MM.1S (cell line): ENCODE data around the gene POU4F3.

Source experiments
- DNase-seq: peaks from one replicate; pipeline ENCODE4 v3.0.0-alpha.2; 2015
- H2AFZ ChIP-seq: fragments of 300-600 bp; sonication (generic); 2 replicates; pipeline ENCODE4 v1.6.0; 2016; ENCODE audit warnings: antibody characterized with exemption, low read length
- H3F3A ChIP-seq: fragments of 300-600 bp; sonication (generic); 2 replicates; pipeline ENCODE4 v1.6.1; 2016; ENCODE audit warnings: mild to moderate bottlenecking, antibody characterized with exemption, low read length, moderate library complexity, mixed read lengths; ENCODE audit not compliant: insufficient read depth
- H3K27ac ChIP-seq: fragments of 300-600 bp; sonication (generic); 2 replicates; pipeline ENCODE4 v1.5.1; 2016; ENCODE audit warnings: mild to moderate bottlenecking, low read length
- H3K27me3 ChIP-seq: fragments of 300-600 bp; sonication (generic); replicated peaks from 2 replicates; pipeline ENCODE4 v1.6.0; 2016; ENCODE audit warnings: low read length; ENCODE audit not compliant: insufficient read depth
- H3K36me3 ChIP-seq: fragments of 300-600 bp; sonication (generic); replicated peaks from 2 replicates; pipeline ENCODE4 v1.6.1; 2016; ENCODE audit warnings: mild to moderate bottlenecking, low read length, mixed read lengths; ENCODE audit not compliant: insufficient read depth
- H3K4me1 ChIP-seq: fragments of 300-600 bp; sonication (generic); 2 replicates; pipeline ENCODE4 v1.6.1; 2016; ENCODE audit warnings: low read length, mixed read lengths
- H3K4me2 ChIP-seq: fragments of 300-600 bp; sonication (generic); 2 replicates; pipeline ENCODE4 v1.6.0; 2016; ENCODE audit warnings: low read depth, low read length
- H3K4me3 ChIP-seq: fragments of 300-600 bp; sonication (generic); 2 replicates; pipeline ENCODE4 v1.5.1; 2016; ENCODE audit warnings: low read length, mixed read lengths
- H3K79me2 ChIP-seq: fragments of 300-600 bp; sonication (generic); 2 replicates; pipeline ENCODE4 v1.6.1; 2016; ENCODE audit warnings: mixed run types, low read length, mixed read lengths
- H3K9ac ChIP-seq: fragments of 300-600 bp; sonication (generic); 2 replicates; pipeline ENCODE4 v1.6.1; 2016; ENCODE audit warnings: low read length, mixed read lengths
- H3K9me2 ChIP-seq: fragments of 300-600 bp; sonication (generic); replicated peaks from 2 replicates; pipeline ENCODE4 v1.6.1; 2016; ENCODE audit warnings: mild to moderate bottlenecking, low read length, mixed read lengths; ENCODE audit not compliant: insufficient read depth
- H3K9me3 ChIP-seq: fragments of 300-600 bp; sonication (generic); replicated peaks from 2 replicates; pipeline ENCODE4 v1.6.1; 2016; ENCODE audit warnings: mild to moderate bottlenecking, low read length, mixed read lengths; ENCODE audit not compliant: insufficient read depth
- H4K20me1 ChIP-seq: fragments of 300-600 bp; sonication (generic); 2 replicates; pipeline ENCODE4 v1.6.1; 2016; ENCODE audit warnings: mild to moderate bottlenecking, low read length, moderate library complexity, mixed read lengths; ENCODE audit not compliant: insufficient read depth
- CTCF ChIP-seq: fragments of 300-600 bp; sonication (generic); IDR thresholded peaks from 2 replicates; pipeline ENCODE4 v1.5.1; 2016; ENCODE audit warnings: antibody characterized with exemption, low read length, mixed read lengths
- EZH2 ChIP-seq: fragments of 300-600 bp; sonication (generic); optimal IDR thresholded peaks from 2 replicates; pipeline ENCODE3; 2017; ENCODE audit warnings: low read depth, mild to moderate bottlenecking, antibody characterized with exemption, low read length, mixed read lengths
- EZH2phosphoT487 ChIP-seq: fragments of 300-600 bp; sonication (generic); IDR thresholded peaks from 2 replicates; pipeline ENCODE4 v1.6.1; 2018; ENCODE audit warnings: antibody characterized with exemption, low read length

Gene POU4F3

GRCh38 chr5:146306838-146307237 lies 31.8 kb upstream of the POU4F3 start:
- Histone ChIP-seq H3K27me3 (no peaks in the 10 kb centered on the region), H3K9me2 (no peaks in the 10 kb centered on the region), H3K36me3 (no peaks in the 10 kb centered on the region), H4K20me1 (no peaks in the 10 kb centered on the region), H3K9me3 (no peaks in the 10 kb centered on the region), H3K4me2 (no peak overlapping the region), H3K4me1 (no peaks in the 10 kb centered on the region), H3F3A (no peaks in the 10 kb centered on the region), H3K79me2 (no peaks in the 10 kb centered on the region), H3K9ac (no peak overlapping the region), H2AFZ (no peak overlapping the region), H3K4me3 (no peak overlapping the region), H3K27ac (no peak overlapping the region)
- no peak for DNase-seq
- TF ChIP-seq EZH2phosphoT487, result no peak
- TF ChIP-seq CTCF, result no peak
- TF ChIP-seq EZH2, result no peak

DNA sequence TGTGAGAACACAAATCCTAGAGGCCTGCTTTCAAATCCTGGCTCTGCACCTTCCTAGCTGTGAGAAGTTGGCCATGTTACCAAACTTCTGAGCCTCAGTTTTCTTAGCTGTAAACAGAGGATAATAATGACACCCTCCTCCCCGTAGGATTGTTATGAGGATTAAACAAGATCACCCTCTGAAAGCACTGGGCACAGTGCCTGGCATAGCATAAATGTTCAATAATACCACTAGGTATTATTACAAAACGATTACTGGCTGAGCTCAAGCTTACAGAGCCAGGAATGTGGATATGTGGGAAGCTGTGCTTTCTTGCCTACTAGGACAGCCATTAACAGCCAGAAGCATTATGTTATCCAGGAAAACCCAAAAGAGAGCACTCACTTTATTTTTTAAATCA lies 30.8 kb upstream of the POU4F3 start:
- Histone ChIP-seq H3K27ac (no peak overlapping the region), H3K4me2 (no peak overlapping the region), H3K36me3 (no peaks in the 10 kb centered on the region), H2AFZ (no peak overlapping the region), H3K4me3 (no peak overlapping the region), H3K9ac (no peak overlapping the region), H3K9me3 (no peaks in the 10 kb centered on the region), H3K9me2 (no peaks in the 10 kb centered on the region), H4K20me1 (no peaks in the 10 kb centered on the region), H3K4me1 (no peaks in the 10 kb centered on the region), H3K79me2 (no peaks in the 10 kb centered on the region), H3K27me3 (0 out of 2 replicates have a peak, but pooled peaks cover under 1% of the 10 kb centered on the region), H3F3A (no peaks in the 10 kb centered on the region)
- no peak for DNase-seq
- TF ChIP-seq CTCF, result no peak
- TF ChIP-seq EZH2, result no peak
- TF ChIP-seq EZH2phosphoT487, result no peak

DNA sequence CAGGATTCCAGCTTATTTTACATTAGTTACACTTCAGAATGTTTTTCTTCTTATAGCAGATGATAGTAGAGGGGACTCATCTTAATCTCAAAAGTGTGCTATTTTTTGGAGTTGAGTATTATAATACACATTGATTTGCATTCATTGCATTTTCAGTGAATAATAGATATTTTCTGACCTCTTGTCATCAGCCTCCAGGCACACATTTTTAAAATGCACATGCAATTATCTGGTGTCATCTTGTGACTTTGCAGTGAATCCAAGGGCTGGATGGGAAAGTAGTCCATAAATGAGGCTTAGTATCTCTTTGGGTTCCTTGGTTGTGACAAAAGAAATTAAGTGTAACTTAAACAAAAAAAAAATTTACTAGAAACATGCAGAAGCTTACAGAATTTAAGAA lies 28.1 kb upstream of the POU4F3 start:
- peaks cover 9% of the 10 kb centered on the region; the same call in 1 of the 2 replicates for H3K27me3 ChIP-seq

More for the DNA sequence above, 28.1 kb upstream of the POU4F3 start:
- no peak overlapping the region for H3K9ac ChIP-seq
- H3K4me3 ChIP-seq, result no peak overlapping the region
- H3K36me3 ChIP-seq, result no peaks in the 10 kb centered on the region
- no peak overlapping the region for H2AFZ ChIP-seq
- no peaks in the 10 kb centered on the region for H4K20me1 ChIP-seq
- no peak overlapping the region for H3K4me2 ChIP-seq
- no peaks in the 10 kb centered on the region for H3K9me3 ChIP-seq
- TF ChIP-seq CTCF (no peak), EZH2 (no peak), EZH2phosphoT487 (no peak)
- no peak overlapping the region for H3K27ac ChIP-seq
- no peak for DNase-seq
- H3K79me2 ChIP-seq, result no peaks in the 10 kb centered on the region
- H3K4me1 ChIP-seq, result 0 out of 2 replicates have a peak, but pooled peaks cover 5% of the 10 kb centered on the region
- H3F3A ChIP-seq, result no peaks in the 10 kb centered on the region
- H3K9me2 ChIP-seq, result no peaks in the 10 kb centered on the region
